Activated CD4-positive, alpha-beta T cell treated with anti-CD3 and anti-CD28 coated beads, Interleukin-2, amount 10 ng/mL, durations not matched to agents 24 days and 14 days (primary cell): ENCODE results near the gene TMEM132C. TPM values are rescaled to one million over a fixed set of nuclear protein-coding genes. Genes with fewer than 3 reads are reported as not detected.

Experiments
- DNase-seq: peaks from one replicate; pipeline ENCODE4 v3.0.0; 2022
- H3K27ac Mint-ChIP-seq: one replicate; pipeline ENCODE4 v1.8.0; 2022; ENCODE audit warnings: mild to moderate bottlenecking, mixed read lengths
- H3K27me3 Mint-ChIP-seq: one replicate; pipeline ENCODE4 v1.8.0; 2022; ENCODE audit warnings: mixed read lengths
- H3K36me3 Mint-ChIP-seq: one replicate; pipeline ENCODE4 v1.8.0; 2022; ENCODE audit warnings: low read depth, mild to moderate bottlenecking, mixed read lengths
- H3K4me1 Mint-ChIP-seq: one replicate; pipeline ENCODE4 v1.8.0; 2021; ENCODE audit warnings: mixed read lengths
- H3K4me3 Mint-ChIP-seq: one replicate; pipeline ENCODE4 v1.8.0; 2022; ENCODE audit warnings: mild to moderate bottlenecking, moderate library complexity, mixed read lengths
- H3K9me3 Mint-ChIP-seq: one replicate; pipeline ENCODE4 v1.8.0; 2021; ENCODE audit warnings: mixed read lengths
- intact Hi-C: fragments of 100-400 bp; cut with micrococcal nuclease; formaldehyde crosslinking; loops from one replicate; pipeline ENCODE4 v1.15.1; 2023
- total RNA-seq: library from RNA; stranded (reverse); gene quantifications from 2 replicates; pipeline ENCODE4 v1.2.3, GENCODE V29; 2022

The TMEM132C gene
- total RNA-seq, 1 donor from 2014 or later = not detected

DNA sequence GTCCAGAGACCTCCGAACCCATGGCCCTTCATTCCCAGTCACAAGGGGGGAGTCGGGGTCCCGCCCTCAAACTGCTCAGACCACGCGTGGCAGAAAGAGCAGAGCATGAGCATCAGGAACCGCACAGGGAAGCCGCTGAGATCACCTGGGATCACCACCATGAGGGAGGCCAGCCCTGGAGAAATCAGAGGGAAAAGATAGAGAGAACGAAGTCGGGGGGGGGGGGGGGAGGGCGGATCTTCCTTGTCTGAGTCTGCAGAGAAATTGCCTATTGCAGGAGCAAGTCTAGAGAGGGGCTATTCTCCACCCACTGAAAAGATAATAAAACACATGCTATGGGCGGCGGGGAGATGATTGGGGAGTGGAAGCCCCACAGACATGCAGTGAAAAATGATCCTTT lies 884 bp upstream of the TMEM132C start:
- intact Hi-C loops = no loop called here
- Mint-ChIP-seq H3K4me1 (no peaks in the 10 kb centered on the region), H3K27ac (no peak overlapping the region), H3K27me3 (peaks cover 25% of the 10 kb centered on the region), H3K9me3 (no peaks in the 10 kb centered on the region), H3K36me3 (no peaks in the 10 kb centered on the region), H3K4me3 (no peak overlapping the region)
- no peak for DNase-seq

GRCh38 chr12:128266541-128267130 lies 334 bp upstream of the TMEM132C start:
- intact Hi-C loops = no loop called here
- Mint-ChIP-seq H3K27me3 (peaks cover 25% of the 10 kb centered on the region), H3K4me3 (no peak overlapping the region), H3K27ac (no peak overlapping the region), H3K4me1 (no peaks in the 10 kb centered on the region), H3K9me3 (no peaks in the 10 kb centered on the region), H3K36me3 (no peaks in the 10 kb centered on the region)
- DNase-seq = no peak

GRCh38 chr12:128267651-128268378 lies 845 bp downstream of the TMEM132C start:
- Mint-ChIP-seq H3K9me3 (no peaks in the 10 kb centered on the region), H3K36me3 (no peaks in the 10 kb centered on the region), H3K27me3 (peaks cover 25% of the 10 kb centered on the region), H3K4me1 (no peaks in the 10 kb centered on the region), H3K4me3 (no peak overlapping the region), H3K27ac (no peak overlapping the region)
- intact Hi-C loops = no loop called here
- no peak for DNase-seq

GRCh38 chr12:128268379-128268995 lies 1.5 kb downstream of the TMEM132C start:
- Mint-ChIP-seq H3K4me3 (no peak overlapping the region), H3K4me1 (no peaks in the 10 kb centered on the region), H3K27me3 (peaks cover 25% of the 10 kb centered on the region), H3K27ac (no peak overlapping the region), H3K36me3 (no peaks in the 10 kb centered on the region), H3K9me3 (no peaks in the 10 kb centered on the region)
- intact Hi-C loops = no loop called here
- no peak for DNase-seq

GRCh38 chr12:128269181-128269591 lies 2.2 kb downstream of the TMEM132C start:
- no peak overlapping the region for H3K27ac Mint-ChIP-seq
- H3K36me3 Mint-ChIP-seq = no peaks in the 10 kb centered on the region
- H3K9me3 Mint-ChIP-seq = no peaks in the 10 kb centered on the region
- no peak overlapping the region for H3K4me3 Mint-ChIP-seq
- DNase-seq = no peak
- intact Hi-C loops = no loop called here
- peaks cover 25% of the 10 kb centered on the region for H3K27me3 Mint-ChIP-seq
- H3K4me1 Mint-ChIP-seq = no peaks in the 10 kb centered on the region

DNA sequence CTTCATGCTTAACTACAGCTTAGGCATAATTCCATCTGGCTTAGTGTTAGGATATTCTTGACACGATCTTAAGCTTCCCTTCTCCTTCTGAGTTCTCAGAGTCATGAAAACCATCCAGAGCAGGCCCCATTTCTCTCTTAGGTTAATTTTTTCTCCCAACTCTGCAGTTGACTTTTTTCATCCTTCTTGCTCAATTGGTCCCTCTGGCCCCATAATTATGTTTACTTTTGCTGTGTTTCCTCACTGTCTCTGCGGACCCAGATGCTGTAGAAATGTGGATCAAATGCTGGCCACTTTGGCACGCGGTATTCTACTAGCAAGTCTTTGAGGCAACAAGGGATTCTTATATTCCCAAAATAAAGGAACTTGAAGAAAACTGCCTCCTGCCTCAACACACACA lies 9.5 kb downstream of the TMEM132C start:
- Mint-ChIP-seq H3K36me3 (no peaks in the 10 kb centered on the region), H3K27ac (no peak overlapping the region), H3K9me3 (peaks cover 9% of the 10 kb centered on the region), H3K4me3 (no peak overlapping the region), H3K27me3 (no peaks in the 10 kb centered on the region), H3K4me1 (no peaks in the 10 kb centered on the region)
- intact Hi-C loops = no loop called here
- DNase-seq = no peak

GRCh38 chr12:128286970-128287369 lies 20.0 kb downstream of the TMEM132C start:
- DNase-seq = no peak
- Mint-ChIP-seq H3K36me3 (no peaks in the 10 kb centered on the region), H3K4me3 (no peak overlapping the region), H3K4me1 (no peaks in the 10 kb centered on the region), H3K27me3 (no peaks in the 10 kb centered on the region), H3K9me3 (peaks cover 4% of the 10 kb centered on the region), H3K27ac (no peak overlapping the region)
- intact Hi-C loops = no loop called here

DNA sequence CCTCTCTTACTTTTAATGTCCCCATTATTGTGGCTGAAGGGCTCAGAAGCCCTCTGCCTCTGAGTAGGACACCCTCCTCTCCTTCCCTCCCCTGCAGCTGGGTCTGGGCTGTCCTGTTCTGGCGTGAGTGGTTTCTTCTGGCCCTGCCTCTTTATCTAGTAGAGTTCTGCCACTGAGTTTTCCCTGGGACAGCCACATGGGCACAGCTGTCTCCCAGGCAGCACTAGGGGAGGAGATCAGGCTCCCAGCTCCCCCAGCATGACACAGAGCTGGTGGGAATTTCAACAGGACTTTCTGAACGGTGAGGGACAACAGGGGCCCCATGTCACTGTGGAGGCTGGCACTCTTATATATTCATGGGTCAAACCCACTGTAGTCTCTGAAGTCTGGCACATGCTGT lies 21.4 kb downstream of the TMEM132C start:
- Mint-ChIP-seq H3K9me3 (no peaks in the 10 kb centered on the region), H3K4me1 (no peaks in the 10 kb centered on the region), H3K4me3 (no peak overlapping the region), H3K27me3 (no peaks in the 10 kb centered on the region), H3K27ac (no peak overlapping the region), H3K36me3 (no peaks in the 10 kb centered on the region)
- no peak for DNase-seq
- intact Hi-C loops = no loop called here

DNA sequence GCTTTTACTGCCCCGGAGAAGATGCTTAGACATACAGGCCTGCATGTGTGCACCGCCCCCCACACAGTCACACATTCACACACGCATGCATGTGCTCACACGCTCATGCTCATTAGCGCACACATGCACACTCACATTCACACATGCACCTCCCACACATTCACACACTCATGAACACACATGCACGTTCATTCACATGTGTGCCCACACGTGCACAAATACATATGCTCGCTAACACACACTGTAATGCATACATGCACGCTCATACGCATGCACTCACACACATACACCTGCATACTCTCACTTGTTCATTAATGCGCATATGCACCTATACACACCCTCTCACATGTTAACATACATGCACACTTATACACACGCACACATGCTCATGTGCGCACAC lies 21.9 kb downstream of the TMEM132C start:
- Mint-ChIP-seq H3K27me3 (no peaks in the 10 kb centered on the region), H3K9me3 (no peaks in the 10 kb centered on the region)
- intact Hi-C loops = no loop called here

DNA sequence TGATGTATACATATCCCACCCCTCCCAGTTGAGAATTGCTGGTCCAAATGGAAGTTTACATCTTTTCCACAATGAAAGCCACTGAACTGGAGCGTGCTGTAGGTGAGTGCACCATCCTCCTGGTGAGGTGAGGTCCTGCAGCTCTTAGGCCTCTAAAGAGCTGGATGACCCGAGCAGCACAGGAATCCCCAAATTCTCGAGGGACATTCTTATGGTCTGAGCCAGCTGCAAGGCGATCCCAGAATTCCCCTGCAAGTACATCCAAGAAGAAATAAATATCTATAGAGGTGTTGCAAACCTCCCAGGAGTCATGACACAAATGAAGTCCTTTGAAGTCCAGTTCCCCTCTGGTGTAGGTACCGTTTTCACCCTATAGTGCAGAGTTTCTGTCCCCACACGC lies 24.0 kb downstream of the TMEM132C start:
- Mint-ChIP-seq H3K36me3 (no peaks in the 10 kb centered on the region), H3K9me3 (no peaks in the 10 kb centered on the region), H3K4me3 (no peak overlapping the region), H3K4me1 (no peaks in the 10 kb centered on the region), H3K27ac (no peak overlapping the region), H3K27me3 (no peaks in the 10 kb centered on the region)
- no peak for DNase-seq
- intact Hi-C loops = no loop called here

More for the DNA sequence above, 21.9 kb downstream of the TMEM132C start:
- Mint-ChIP-seq H3K36me3 (no peaks in the 10 kb centered on the region), H3K4me3 (no peak overlapping the region), H3K4me1 (no peaks in the 10 kb centered on the region), H3K27ac (no peak overlapping the region)
- DNase-seq = no peak

DNA sequence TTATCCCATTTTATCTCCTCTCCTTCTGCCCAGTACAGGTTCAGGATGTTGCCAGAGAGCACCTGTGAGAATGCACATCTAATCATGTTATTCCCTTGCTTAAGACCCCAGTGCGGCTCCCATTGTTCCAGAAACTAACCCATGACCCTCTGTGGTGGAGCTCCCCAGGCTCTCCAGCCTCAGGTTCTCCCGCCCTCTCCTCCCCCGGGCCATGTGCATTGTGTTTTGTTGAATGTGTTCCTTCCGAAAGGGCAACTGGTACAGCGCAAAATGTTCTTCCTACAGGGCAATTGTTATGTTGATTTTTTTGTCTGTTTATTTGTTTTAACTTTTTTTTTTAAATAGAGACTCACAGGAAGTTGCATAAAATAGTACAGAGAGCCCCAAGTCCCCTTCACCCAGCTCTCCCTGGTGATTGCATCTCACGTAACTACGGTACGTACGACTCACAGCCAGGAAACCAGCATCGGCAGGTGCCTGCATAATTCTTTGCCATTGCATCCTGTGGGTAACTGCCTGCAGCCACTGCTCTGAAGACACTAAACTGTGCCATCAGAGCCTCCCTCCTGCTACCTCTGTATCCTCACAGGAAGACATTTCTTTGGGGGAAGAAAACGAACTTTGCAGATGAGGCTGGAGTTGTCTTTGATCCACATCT lies 31.2 kb downstream of the TMEM132C start:
- no peaks in the 10 kb centered on the region for H3K27me3 Mint-ChIP-seq
- DNase-seq = no peak
- intact Hi-C loops = no loop called here
- peaks cover 11% of the 10 kb centered on the region for H3K9me3 Mint-ChIP-seq
- no peaks in the 10 kb centered on the region for H3K36me3 Mint-ChIP-seq
- H3K4me3 Mint-ChIP-seq = no peak overlapping the region
- H3K4me1 Mint-ChIP-seq = no peaks in the 10 kb centered on the region
- H3K27ac Mint-ChIP-seq = no peak overlapping the region

GRCh38 chr12:128305336-128305892 lies 38.4 kb downstream of the TMEM132C start:
- intact Hi-C loops = no loop called here
- Mint-ChIP-seq H3K36me3 (no peaks in the 10 kb centered on the region), H3K4me3 (no peak overlapping the region), H3K9me3 (peaks cover 8% of the 10 kb centered on the region), H3K4me1 (no peaks in the 10 kb centered on the region), H3K27ac (no peak overlapping the region), H3K27me3 (no peaks in the 10 kb centered on the region)
- no peak for DNase-seq

DNA sequence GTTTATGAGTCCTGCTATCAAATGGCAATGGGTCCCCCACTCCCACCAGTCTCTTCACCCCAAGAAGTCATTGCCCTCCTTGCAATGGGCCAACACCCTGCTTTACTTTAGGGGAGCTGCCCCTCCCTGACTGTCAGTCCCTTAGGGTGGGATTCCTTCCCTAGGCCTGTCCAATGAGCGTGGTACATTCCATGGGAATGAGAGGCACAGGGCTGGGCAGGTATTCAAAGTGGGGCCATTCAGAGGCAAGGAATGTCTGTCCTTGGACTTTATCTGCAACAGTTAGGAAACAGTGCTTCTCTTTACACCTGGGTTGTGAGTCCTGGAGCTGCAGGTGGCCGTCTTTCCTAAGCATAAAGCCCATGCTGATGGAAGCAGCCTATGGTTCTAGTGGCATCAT lies 40.8 kb downstream of the TMEM132C start:
- no peaks in the 10 kb centered on the region for H3K4me1 Mint-ChIP-seq
- DNase-seq = no peak
- no peak overlapping the region for H3K4me3 Mint-ChIP-seq
- H3K36me3 Mint-ChIP-seq = no peaks in the 10 kb centered on the region
- peaks cover 4% of the 10 kb centered on the region for H3K9me3 Mint-ChIP-seq
- intact Hi-C loops = no loop called here
- no peak overlapping the region for H3K27ac Mint-ChIP-seq
- no peaks in the 10 kb centered on the region for H3K27me3 Mint-ChIP-seq

DNA sequence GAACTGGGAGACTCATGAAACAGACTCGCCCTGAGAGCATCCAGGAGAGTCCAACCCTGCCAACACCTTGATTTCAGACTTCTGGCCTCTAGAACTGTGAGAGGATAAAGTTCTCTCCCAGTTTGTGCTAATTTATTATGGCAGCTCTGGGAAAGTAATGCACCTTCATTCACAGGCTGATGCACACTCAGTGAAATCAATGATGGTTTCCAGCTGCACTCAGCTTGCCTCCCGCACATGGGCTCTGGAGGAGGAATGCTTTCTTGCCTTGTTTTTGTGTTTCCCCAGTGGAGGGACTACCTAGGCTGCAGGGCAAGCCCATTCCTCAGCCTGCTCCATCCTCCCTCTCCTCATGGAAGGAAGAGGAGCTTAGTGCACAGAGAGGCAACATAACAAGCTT lies 45.7 kb downstream of the TMEM132C start:
- H3K36me3 Mint-ChIP-seq = no peaks in the 10 kb centered on the region
- H3K9me3 Mint-ChIP-seq = peaks cover 4% of the 10 kb centered on the region
- no peak overlapping the region for H3K4me3 Mint-ChIP-seq

More for the DNA sequence above, 45.7 kb downstream of the TMEM132C start:
- Mint-ChIP-seq H3K27ac (no peak overlapping the region), H3K27me3 (no peaks in the 10 kb centered on the region), H3K4me1 (no peaks in the 10 kb centered on the region)
- no peak for DNase-seq
- intact Hi-C loops = no loop called here
